Astrocyte (in vitro differentiated cells and primary cell): ENCODE measurements around the gene ANKRD36C.
"Not testable (repeated sequence)": the region's sequence is repeated elsewhere in the genome, so short reads cannot be mapped to it uniquely, and the experiment has no call there.

Source experiments
- CTCF ChIP-seq: IDR thresholded peaks from 2 replicates; pipeline ENCODE4 v1.5.1; 2011; ENCODE audit warnings: low read depth, mild to moderate bottlenecking, inconsistent platforms, low read length, moderate library complexity; ENCODE audit not compliant: insufficient read depth
- EZH2 ChIP-seq: IDR thresholded peaks from 2 replicates; pipeline ENCODE4 v1.6.1; 2012; ENCODE audit warnings: mild to moderate bottlenecking, low read length, inconsistent platforms; ENCODE audit not compliant: insufficient read depth

- TF ChIP-seq CTCF, EZH2: not testable (repeated sequence)
Measured at GRCh38 chr2:96016321-96016720, 24.7 kb upstream of the ANKRD36C start.
